T-helper 1 cell treated with Interleukin-12 subunit alpha and Interleukin-12 subunit beta and Interleukin-4 antibody, amounts not matched to agents 30 μg/mL and 1 μg/mL, for 36 hours (primary cell): ENCODE data around the gene UNC79.

ENCODE experiments used
- H3K27ac Mint-ChIP-seq: one replicate; pipeline ENCODE4 v1.8.0; 2021; ENCODE audit warnings: mild to moderate bottlenecking, mixed read lengths
- H3K27me3 Mint-ChIP-seq: one replicate; pipeline ENCODE4 v1.8.0; 2021; ENCODE audit warnings: low read depth, mixed read lengths
- H3K36me3 Mint-ChIP-seq: one replicate; pipeline ENCODE4 v1.8.0; 2021; ENCODE audit warnings: low read depth, mixed read lengths
- H3K4me1 Mint-ChIP-seq: one replicate; pipeline ENCODE4 v1.8.0; 2021; ENCODE audit warnings: low read depth, mixed read lengths
- H3K4me3 Mint-ChIP-seq: one replicate; pipeline ENCODE4 v1.8.0; 2021; ENCODE audit warnings: mild to moderate bottlenecking, moderate library complexity, mixed read lengths
- H3K9me3 Mint-ChIP-seq: one replicate; pipeline ENCODE4 v1.8.0; 2021; ENCODE audit warnings: mixed read lengths

UNC79 gene

GRCh38 chr14:93720076-93720815 is 289.5 kb downstream of the UNC79 start:
- H3K9me3 Mint-ChIP-seq, result no peaks in the 10 kb centered on the region
- no peak overlapping the region for H3K4me3 Mint-ChIP-seq
- H3K27me3 Mint-ChIP-seq, result no peaks in the 10 kb centered on the region
- no peaks in the 10 kb centered on the region for H3K36me3 Mint-ChIP-seq
- no peak overlapping the region for H3K27ac Mint-ChIP-seq
- no peaks in the 10 kb centered on the region for H3K4me1 Mint-ChIP-seq

GRCh38 chr14:93720981-93721483 is 290.3 kb downstream of the UNC79 start:
- Mint-ChIP-seq H3K9me3 (no peaks in the 10 kb centered on the region), H3K4me1 (no peaks in the 10 kb centered on the region), H3K4me3 (no peak overlapping the region), H3K27me3 (no peaks in the 10 kb centered on the region), H3K36me3 (no peaks in the 10 kb centered on the region), H3K27ac (no peak overlapping the region)

- H3K36me3 Mint-ChIP-seq, result no peaks in the 10 kb centered on the region
- H3K9me3 Mint-ChIP-seq, result no peaks in the 10 kb centered on the region
- no peak overlapping the region for H3K4me3 Mint-ChIP-seq
- H3K27me3 Mint-ChIP-seq, result no peaks in the 10 kb centered on the region
- no peak overlapping the region for H3K27ac Mint-ChIP-seq
- no peaks in the 10 kb centered on the region for H3K4me1 Mint-ChIP-seq
These were observed 292.3 kb downstream of the UNC79 start for GRCh38 chr14:93723001-93723400.

GRCh38 chr14:93725002-93725582 is 294.4 kb downstream of the UNC79 start:
- no peak overlapping the region for H3K27ac Mint-ChIP-seq
- no peak overlapping the region for H3K4me3 Mint-ChIP-seq
- no peaks in the 10 kb centered on the region for H3K4me1 Mint-ChIP-seq
- H3K9me3 Mint-ChIP-seq, result no peaks in the 10 kb centered on the region
- no peaks in the 10 kb centered on the region for H3K36me3 Mint-ChIP-seq
- no peaks in the 10 kb centered on the region for H3K27me3 Mint-ChIP-seq

- Mint-ChIP-seq H3K4me1 (no peaks in the 10 kb centered on the region), H3K36me3 (no peaks in the 10 kb centered on the region)
These were observed 295.3 kb downstream of the UNC79 start for GRCh38 chr14:93725993-93726392.

GRCh38 chr14:93727039-93727740 is 296.5 kb downstream of the UNC79 start:
- no peak overlapping the region for H3K4me3 Mint-ChIP-seq
- no peaks in the 10 kb centered on the region for H3K27me3 Mint-ChIP-seq
- H3K9me3 Mint-ChIP-seq, result no peaks in the 10 kb centered on the region
- no peaks in the 10 kb centered on the region for H3K36me3 Mint-ChIP-seq
- H3K27ac Mint-ChIP-seq, result no peak overlapping the region
- no peaks in the 10 kb centered on the region for H3K4me1 Mint-ChIP-seq

More at GRCh38 chr14:93725993-93726392, 295.3 kb downstream of the UNC79 start:
- Mint-ChIP-seq H3K27me3 (no peaks in the 10 kb centered on the region), H3K27ac (no peak overlapping the region), H3K9me3 (no peaks in the 10 kb centered on the region), H3K4me3 (no peak overlapping the region)

- H3K36me3 Mint-ChIP-seq, result no peaks in the 10 kb centered on the region
- no peaks in the 10 kb centered on the region for H3K4me1 Mint-ChIP-seq
- H3K27ac Mint-ChIP-seq, result no peak overlapping the region
- H3K4me3 Mint-ChIP-seq, result no peak overlapping the region
- no peaks in the 10 kb centered on the region for H3K9me3 Mint-ChIP-seq
- H3K27me3 Mint-ChIP-seq, result no peaks in the 10 kb centered on the region
These were observed 297.3 kb downstream of the UNC79 start for GRCh38 chr14:93727917-93728650.

GRCh38 chr14:93728651-93729016 is 297.9 kb downstream of the UNC79 start:
- no peaks in the 10 kb centered on the region for H3K9me3 Mint-ChIP-seq
- no peaks in the 10 kb centered on the region for H3K27me3 Mint-ChIP-seq
- H3K36me3 Mint-ChIP-seq, result no peaks in the 10 kb centered on the region
- no peak overlapping the region for H3K4me3 Mint-ChIP-seq
- no peak overlapping the region for H3K27ac Mint-ChIP-seq
- no peaks in the 10 kb centered on the region for H3K4me1 Mint-ChIP-seq

- Mint-ChIP-seq H3K9me3 (no peaks in the 10 kb centered on the region), H3K36me3 (no peaks in the 10 kb centered on the region), H3K4me3 (no peak overlapping the region), H3K27ac (no peak overlapping the region), H3K27me3 (no peaks in the 10 kb centered on the region), H3K4me1 (no peaks in the 10 kb centered on the region)
These were observed 299.3 kb downstream of the UNC79 start for GRCh38 chr14:93729993-93730392.

- Mint-ChIP-seq H3K27me3 (no peaks in the 10 kb centered on the region), H3K27ac (no peak overlapping the region), H3K9me3 (no peaks in the 10 kb centered on the region), H3K4me3 (no peak overlapping the region), H3K36me3 (no peaks in the 10 kb centered on the region), H3K4me1 (no peaks in the 10 kb centered on the region)
These were observed 301.0 kb downstream of the UNC79 start for GRCh38 chr14:93731753-93732152.

- Mint-ChIP-seq H3K9me3 (no peaks in the 10 kb centered on the region), H3K4me3 (no peak overlapping the region), H3K27me3 (no peaks in the 10 kb centered on the region), H3K27ac (no peak overlapping the region), H3K4me1 (no peaks in the 10 kb centered on the region), H3K36me3 (no peaks in the 10 kb centered on the region)
These were observed 301.8 kb downstream of the UNC79 start for GRCh38 chr14:93732524-93732923.

GRCh38 chr14:93733231-93733630 is 302.5 kb downstream of the UNC79 start:
- H3K9me3 Mint-ChIP-seq, result no peaks in the 10 kb centered on the region
- H3K4me1 Mint-ChIP-seq, result no peaks in the 10 kb centered on the region
- no peak overlapping the region for H3K4me3 Mint-ChIP-seq
- no peaks in the 10 kb centered on the region for H3K36me3 Mint-ChIP-seq
- no peaks in the 10 kb centered on the region for H3K27me3 Mint-ChIP-seq
- no peak overlapping the region for H3K27ac Mint-ChIP-seq

- Mint-ChIP-seq H3K4me1 (no peaks in the 10 kb centered on the region), H3K9me3 (no peaks in the 10 kb centered on the region), H3K27ac (no peak overlapping the region), H3K36me3 (no peaks in the 10 kb centered on the region), H3K27me3 (no peaks in the 10 kb centered on the region), H3K4me3 (no peak overlapping the region)
These were observed 302.9 kb downstream of the UNC79 start for GRCh38 chr14:93733631-93734030.

- Mint-ChIP-seq H3K4me3 (no peak overlapping the region), H3K27me3 (no peaks in the 10 kb centered on the region), H3K9me3 (no peaks in the 10 kb centered on the region), H3K36me3 (no peaks in the 10 kb centered on the region), H3K4me1 (no peaks in the 10 kb centered on the region), H3K27ac (no peak overlapping the region)
These were observed 303.5 kb downstream of the UNC79 start for GRCh38 chr14:93734086-93734822.
